ENCODE measurements around the gene IRX5.

IRX5 gene

GRCh38 chr16:54930005-54930868 is at the start of gene IRX5:
Gene IRX5 (plus strand): TSS chr16:54930865. CDS start chr16:54931199, 334 bp downstream.
- DNase-seq, result peak; percentile 33

GRCh38 chr16:54882556-54882955 is 48.1 kb upstream of the IRX5 start:
- no peak for DNase-seq

- DNase-seq, result no peak
Observed at GRCh38 chr16:54883358-54883757, 47.3 kb upstream of the IRX5 start.

GRCh38 chr16:54886078-54886477 is 44.6 kb upstream of the IRX5 start:
- no peak for DNase-seq

- DNase-seq, result no peak
Observed at GRCh38 chr16:54890381-54890780, 40.3 kb upstream of the IRX5 start.

GRCh38 chr16:54891346-54891745 is 39.3 kb upstream of the IRX5 start:
- DNase-seq, result no peak

- no peak for DNase-seq
Observed at GRCh38 chr16:54892981-54893380, 37.7 kb upstream of the IRX5 start.

- DNase-seq, result no peak
Observed at GRCh38 chr16:54897930-54898329, 32.7 kb upstream of the IRX5 start.

GRCh38 chr16:54901606-54902005 is 29.1 kb upstream of the IRX5 start:
- DNase-seq, result no peak

- no peak for DNase-seq
Observed at GRCh38 chr16:54903047-54903446, 27.6 kb upstream of the IRX5 start.

- no peak for DNase-seq
Observed at GRCh38 chr16:54911079-54911478, 19.6 kb upstream of the IRX5 start.

GRCh38 chr16:54912720-54913119 is 17.9 kb upstream of the IRX5 start:
- no peak for DNase-seq

- no peak for DNase-seq
Observed at GRCh38 chr16:54921206-54921824, 9.3 kb upstream of the IRX5 start.

- DNase-seq, result no peak
Observed at GRCh38 chr16:54923055-54923473, 7.6 kb upstream of the IRX5 start.

- DNase-seq, result no peak
Observed at GRCh38 chr16:54923988-54924387, 6.7 kb upstream of the IRX5 start.

- no peak for DNase-seq
Observed at GRCh38 chr16:54926166-54926838, 4.4 kb upstream of the IRX5 start.

- no peak for DNase-seq
Observed at GRCh38 chr16:54927125-54928015, 3.3 kb upstream of the IRX5 start.

GRCh38 chr16:54928016-54928356 is 2.7 kb upstream of the IRX5 start:
- peak; percentile 23 for DNase-seq

GRCh38 chr16:54928411-54929089 is 2.1 kb upstream of the IRX5 start:
- peak; percentile 35 for DNase-seq

GRCh38 chr16:54929090-54930004 is 1.3 kb upstream of the IRX5 start:
- DNase-seq, result peak; percentile 93

- DNase-seq, result no peak
Observed at GRCh38 chr16:54930869-54931119, 129 bp downstream of the IRX5 start.

Data from activated T-cell treated with anti-CD3 and anti-CD28 coated beads, Interleukin-2, amount 50 U/mL, for 1 hour (primary cell).